Putamen (tissue), 1 donor: ENCODE results near the gene ACSL3.

ENCODE experiments used
- DNase-seq: peaks from one replicate; pipeline ENCODE4 v3.0.0-alpha.2; 2016; ENCODE audit warnings: low spot score

The ACSL3 gene

DNA sequence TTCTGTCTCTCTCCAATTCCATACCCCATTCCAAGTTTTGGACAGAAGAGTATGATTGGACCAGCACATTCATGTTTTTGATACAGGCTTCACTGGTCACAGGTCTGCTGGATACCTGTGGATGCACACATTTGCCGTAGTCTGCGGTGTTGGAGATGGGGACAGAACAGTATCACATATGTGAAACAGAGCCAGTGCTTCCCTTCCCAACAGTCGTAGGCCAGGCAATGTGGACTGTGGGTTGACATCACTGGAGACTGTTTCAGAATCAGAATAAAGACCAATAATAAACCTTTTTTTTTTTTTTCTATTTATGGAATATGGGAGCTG is 18.7 kb downstream of the ACSL3 start:
- DNase-seq: no peak

- no peak for DNase-seq
These were observed 21.7 kb downstream of the ACSL3 start for GRCh38 chr2:222882484-222882928.

DNA sequence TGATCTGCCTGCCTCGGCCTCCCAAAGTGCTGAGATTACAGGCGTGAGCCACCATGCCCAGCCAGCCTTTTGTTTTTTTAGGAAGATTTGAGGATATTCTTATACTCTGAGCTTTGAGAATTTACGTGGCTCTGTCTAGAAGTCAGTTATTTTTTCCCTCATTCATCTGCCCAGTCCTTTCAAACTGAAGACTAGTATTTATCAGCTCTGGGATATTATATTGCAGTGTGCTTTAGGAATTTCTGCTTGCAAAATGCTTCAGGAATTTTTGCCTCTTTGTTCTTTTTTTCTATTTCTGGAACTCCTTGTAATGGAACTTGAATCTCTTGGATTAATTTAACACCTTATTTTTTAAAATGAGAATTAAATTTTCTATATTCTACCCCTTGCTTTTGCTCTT is 22.6 kb downstream of the ACSL3 start:
- no peak for DNase-seq

DNA sequence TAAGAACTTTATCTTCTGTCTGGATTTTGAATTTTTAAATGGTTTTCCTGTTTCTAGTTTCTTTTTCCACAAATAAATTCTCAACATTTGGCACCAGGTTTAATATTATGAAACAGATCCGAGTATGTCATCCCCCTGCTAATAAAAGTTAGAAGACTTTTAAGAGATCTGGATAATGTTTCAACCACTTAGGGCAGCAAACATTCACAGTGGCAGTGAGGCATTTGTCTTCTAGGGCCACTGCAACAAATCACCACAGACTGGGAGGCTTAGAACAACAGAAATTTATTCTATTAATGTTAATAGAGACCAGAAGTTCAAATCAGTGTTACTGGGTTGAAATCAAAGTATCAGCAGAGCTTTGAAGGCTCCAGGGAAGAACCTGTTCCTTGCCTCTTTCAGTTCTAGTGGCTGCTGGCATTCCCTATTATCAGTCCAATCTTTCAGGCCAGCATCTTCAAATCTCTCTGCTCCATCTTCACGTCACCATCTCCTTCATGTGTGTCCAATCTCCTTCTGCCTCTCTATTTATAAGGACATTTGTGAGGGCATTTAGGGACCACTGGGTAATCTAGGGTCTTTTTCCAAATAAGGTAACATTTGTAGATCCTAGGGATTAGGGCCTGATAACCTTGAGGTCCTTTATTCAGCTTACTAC is 23.4 kb downstream of the ACSL3 start:
- DNase-seq: no peak

DNA sequence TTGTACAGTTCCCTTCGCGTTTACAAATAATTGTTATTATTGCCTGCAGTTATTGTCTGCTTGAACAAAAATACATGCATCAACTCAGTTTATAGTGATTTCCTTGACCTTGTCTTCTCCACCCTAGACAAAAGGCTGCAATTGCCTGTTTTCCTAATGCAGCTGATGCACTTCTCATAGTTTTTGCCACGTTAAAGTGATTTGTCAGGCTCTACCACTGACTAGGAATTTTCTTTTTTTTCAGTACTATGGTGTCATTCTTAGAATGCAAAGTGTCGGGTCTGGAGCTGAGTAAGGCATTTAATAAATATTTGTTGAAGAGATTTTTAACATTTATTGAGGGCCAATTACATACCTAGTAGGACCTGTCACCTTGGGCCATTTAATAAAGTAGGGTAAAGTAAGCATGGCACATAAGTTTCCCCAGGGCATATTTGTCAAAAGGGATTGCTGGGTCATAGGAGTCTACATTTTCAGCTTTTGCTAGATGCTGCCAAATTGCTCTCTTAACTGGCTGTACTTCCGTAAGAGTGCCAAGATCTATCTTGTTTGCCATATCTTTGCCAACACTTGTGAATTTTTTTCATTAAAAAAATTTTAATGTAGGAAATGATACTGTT is 24.1 kb downstream of the ACSL3 start:
- no peak for DNase-seq

DNA sequence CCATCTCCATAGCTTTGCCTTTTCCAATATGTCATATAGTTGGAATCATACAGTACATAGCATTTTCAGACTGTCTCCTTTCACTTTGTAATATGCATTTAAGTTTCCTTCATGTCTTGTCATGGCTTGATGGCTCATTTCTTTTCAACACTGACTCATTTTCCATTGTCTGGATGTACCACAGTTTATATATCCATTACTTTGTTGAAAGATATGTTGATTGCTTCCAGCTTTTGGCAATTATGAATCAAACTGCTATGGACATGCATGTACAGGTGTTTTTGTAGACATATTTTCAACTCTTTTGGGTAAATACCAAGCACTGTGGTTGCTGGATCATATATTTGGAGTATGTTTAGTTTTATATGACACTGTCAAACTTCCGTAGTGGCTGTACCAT is 26.3 kb downstream of the ACSL3 start:
- no peak for DNase-seq

DNA sequence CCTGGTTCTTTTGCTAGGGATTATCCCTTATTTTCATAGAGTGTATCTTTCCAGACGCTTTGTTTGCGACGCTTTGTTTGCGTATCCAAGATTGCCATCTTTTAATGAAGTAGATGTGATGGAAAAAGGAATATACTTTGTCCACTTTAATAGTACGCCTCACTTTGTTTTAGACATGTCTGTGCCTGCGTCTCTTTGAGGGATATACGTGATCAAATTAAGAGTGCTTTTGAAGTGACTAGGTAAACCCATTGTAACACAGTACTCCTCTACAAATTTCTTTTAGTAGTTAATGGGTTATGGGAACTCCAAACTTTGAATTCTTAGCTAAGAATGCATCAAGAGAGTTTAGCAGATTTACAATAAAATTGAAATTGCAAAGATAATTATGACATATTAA is 27.9 kb downstream of the ACSL3 start:
- DNase-seq: no peak

- no peak for DNase-seq
These were observed 31.1 kb downstream of the ACSL3 start for GRCh38 chr2:222891890-222892289.

DNA sequence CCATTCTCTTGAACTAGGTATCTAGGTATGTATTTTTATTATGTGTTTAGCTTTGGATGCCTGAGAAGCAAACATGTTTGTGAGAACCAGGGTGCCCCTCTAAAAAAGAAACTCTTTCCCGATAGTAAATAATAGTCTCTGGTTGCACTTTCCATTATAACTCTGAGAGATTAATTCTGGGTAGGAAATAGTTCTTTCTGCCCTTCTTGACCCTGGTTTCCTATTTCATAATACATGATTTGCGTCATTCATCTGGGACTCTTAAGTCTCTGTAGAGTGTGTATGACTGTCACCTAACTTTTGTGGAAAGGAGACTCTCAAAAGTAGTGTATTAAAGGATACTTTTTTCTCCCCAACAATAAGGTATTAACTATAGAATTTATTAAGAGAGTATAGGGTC is 31.5 kb downstream of the ACSL3 start:
- no peak for DNase-seq

DNA sequence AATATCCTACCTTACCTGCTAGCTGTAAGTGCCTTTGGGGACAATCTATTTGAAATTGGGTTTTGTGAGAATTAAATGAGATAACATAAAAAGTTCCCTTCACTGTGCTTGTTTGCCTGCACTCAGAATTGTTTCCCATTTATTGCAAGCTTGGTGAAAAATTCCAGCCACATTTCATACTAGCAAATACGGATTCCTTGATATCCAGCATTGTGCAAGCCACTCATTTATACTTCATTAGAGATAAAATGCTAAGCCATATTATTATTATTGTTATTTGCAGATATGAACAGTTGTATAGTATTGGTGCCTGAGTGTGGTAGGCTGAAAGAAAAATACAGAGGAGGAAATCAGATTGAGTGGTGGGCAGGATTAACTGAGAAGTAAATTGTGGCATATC is 31.9 kb downstream of the ACSL3 start:
- no peak for DNase-seq

- no peak for DNase-seq
These were observed 32.9 kb downstream of the ACSL3 start for GRCh38 chr2:222893716-222894115.

GRCh38 chr2:222895144-222895543 is 34.3 kb downstream of the ACSL3 start:
- no peak for DNase-seq

- DNase-seq: no peak
These were observed 37.1 kb downstream of the ACSL3 start for GRCh38 chr2:222897898-222898297.

DNA sequence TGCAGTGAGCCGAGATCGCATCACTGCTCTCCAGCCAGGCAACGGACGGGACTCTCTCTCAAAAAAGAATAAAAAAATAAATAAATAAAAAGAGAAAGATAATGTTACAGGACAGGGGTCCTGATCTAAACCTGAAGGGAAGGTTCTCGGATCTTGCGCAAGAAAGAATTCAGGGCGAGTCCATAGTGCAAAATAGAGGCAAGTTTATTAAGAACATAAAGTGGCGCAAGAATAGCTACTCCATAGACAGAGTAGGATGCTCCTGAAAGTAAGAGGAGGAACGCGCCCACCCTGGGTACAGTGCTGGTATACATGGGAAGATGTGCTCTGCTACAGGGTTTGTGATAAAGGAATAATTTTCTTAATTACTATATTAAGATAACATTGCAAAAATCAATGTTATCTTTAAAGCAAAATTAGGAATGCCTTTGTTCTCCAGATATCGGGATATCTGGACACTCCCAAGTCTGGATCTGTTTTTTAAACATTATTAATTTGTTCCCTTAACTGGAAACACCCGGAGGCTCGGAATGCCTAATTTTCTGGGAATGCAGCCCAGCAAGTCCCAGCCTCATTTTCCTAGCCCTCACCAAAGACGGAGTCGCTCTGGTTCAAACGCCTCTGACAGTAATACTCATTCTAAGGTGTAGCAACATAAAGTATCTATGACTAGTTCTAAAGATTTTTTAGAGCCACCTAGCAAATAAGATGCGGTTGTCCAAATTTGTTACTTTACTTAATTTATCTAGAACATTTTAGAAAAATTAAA is 38.8 kb downstream of the ACSL3 start:
- DNase-seq: no peak

DNA sequence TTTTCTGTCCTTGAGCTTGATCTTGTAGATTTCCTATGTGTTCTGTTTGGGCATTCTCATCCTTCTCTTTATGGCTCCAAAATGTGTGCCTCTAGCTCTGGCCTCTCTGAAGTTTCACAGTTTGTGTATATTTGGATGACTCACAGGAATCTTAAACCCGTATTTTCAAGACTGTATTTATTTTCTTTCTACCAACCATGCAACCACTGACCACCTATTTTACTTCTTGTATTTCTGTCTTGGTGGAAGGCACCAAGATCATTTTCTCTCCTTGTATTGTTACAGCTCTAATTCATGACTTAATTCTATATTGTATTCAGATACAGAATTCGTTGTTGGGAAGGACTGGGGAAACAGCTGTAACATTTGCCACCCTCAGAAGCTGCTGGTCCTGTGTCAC is 39.5 kb downstream of the ACSL3 start:
- DNase-seq: no peak

GRCh38 chr2:222902660-222903059 is 41.8 kb downstream of the ACSL3 start:
- DNase-seq: no peak

DNA sequence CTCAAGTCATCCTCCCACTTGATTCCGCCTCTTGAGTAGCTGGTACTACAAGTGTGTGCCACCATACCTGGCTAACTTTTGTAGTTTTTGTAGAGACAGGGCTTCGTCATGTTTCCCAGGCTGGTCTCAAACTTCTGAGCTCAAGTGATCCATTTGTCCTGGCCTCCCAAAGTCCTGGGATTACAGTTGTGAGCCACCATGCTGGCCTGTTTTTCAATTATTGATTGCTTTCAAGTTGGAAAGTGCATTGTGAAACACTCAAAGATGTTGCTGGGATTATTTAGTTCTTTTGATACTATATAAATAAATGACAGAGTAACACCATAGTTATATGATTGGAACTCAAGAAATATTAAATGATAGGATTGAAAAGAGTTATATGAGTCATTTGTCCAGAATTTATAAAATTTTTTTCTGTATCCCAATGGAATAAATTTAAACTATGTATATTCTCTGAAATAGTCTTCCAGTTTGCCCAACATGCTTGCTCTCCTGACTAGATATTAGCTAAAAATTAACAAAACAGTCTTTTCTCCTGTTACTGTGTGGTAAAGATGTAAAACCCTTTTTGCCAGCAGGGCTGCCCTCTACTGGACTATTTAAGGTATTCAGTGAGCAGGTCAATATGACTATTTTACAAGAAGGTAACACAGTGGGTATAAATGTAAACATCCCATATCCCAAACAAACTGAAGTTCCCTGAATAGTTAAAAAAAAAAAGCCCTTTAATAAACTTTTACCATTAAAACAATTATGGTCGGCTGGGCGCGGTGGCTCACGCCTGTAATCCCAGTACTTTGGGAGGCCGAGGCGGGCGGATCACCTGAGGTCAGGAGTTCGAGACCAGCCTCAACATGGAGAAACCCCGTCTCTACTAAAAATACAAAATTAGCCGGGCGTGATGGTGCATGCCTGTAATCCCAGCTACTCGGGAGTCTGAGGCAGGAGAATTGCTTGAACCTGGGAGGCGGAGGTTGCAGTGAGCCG is 42.7 kb downstream of the ACSL3 start:
- DNase-seq: no peak

DNA sequence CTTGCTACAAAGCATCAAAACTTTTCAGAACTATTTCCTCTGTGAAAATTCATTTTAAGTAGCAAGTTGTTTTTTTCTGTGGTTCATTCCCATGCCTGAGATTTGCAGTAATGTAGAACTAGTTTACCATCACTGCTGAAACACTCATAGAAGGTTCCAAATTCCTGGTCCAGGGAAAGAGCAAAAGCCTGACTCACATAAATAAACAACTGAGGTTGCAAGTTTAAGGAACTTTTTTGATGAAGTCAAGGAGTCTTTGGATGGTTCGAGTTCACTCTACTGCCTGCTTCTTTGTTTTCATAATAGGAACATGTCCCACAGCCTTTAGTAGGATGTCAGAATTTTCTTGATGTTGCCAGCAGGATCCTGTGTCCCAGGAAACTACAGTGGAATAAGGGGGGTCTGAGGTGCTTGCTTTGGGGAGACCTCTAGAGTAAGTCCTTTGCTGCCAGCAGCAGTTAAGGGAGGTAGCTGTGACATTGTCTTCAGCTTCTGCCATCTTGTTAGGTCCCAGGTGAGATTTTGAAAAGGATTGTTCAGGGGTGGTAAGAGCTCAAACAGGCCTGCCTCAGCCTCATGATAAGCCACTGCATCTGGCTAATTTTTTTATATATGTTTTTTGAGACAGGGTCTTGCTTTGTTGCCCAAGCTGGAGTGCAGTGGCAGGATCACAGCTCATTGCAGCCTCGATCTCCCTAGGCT is 43.9 kb downstream of the ACSL3 start:
- no peak for DNase-seq

DNA sequence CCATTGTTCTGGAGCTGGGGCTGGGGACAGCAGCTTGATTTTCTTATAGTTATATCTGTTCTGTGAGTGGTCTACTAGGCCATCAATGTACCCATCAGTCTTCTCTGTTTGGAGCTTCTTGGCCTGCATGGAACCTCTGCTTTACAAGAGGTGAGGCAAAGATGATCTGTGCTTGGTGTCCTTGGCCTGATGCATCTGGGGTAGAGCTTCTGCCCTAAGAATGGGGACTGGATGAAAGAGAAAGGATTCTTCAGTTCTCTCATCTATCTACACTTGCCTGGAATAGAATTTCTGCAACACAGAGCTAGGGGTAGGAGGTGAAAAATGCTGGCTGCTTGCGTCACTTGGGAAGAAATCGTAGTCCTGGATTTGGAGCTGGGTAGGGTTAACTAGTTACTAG is 46.2 kb downstream of the ACSL3 start:
- DNase-seq: no peak

- DNase-seq: no peak
These were observed 47.1 kb downstream of the ACSL3 start for GRCh38 chr2:222907790-222908441.

- DNase-seq: no peak
These were observed 48.5 kb downstream of the ACSL3 start for GRCh38 chr2:222909286-222909685.
